ENCODE results near the gene TNP2.

- TF ChIP-seq CTCF (IDR thresholded peaks at IDR 0.05) (no peak), POLR2A (IDR thresholded peaks at IDR 0.05) (no peak), EP300 (IDR thresholded peaks at IDR 0.05) (no peak), POLR2AphosphoS5 (IDR thresholded peaks at IDR 0.05) (no peak)
Observed at GRCh38 chr16:11295672-11296071, 26.5 kb upstream of the TNP2 start.

All from upper lobe of left lung (tissue), 4 donors.